Naive thymus-derived CD8-positive, alpha-beta T cell (primary cell): ENCODE measurements around the gene PFKFB2. TPM values are rescaled to one million over a fixed set of nuclear protein-coding genes. Genes with fewer than 3 reads are reported as not detected.

Experiments
- ATAC-seq, 2 donors: fragments of 150-1000 bp; cut with Tn5 transposase in 1 of 2; sonication (Bioruptor Pico), chemical (Tn5 transposase) in 1 of 2; 1 replicate in 1 of 2; 2 replicates in 1 of 2; pipeline ENCODE4 v1.10.0; 2021; ENCODE audit warnings: mild to moderate bottlenecking in 2 of 2, moderate library complexity in 2 of 2
- POLR2A ChIA-PET: fragments of 350-600 bp; sonication (Branson Sonifier 250); formaldehyde crosslinking; loops from one replicate; lab custom pipeline; 2021; ENCODE audit warnings: antibody characterized with exemption; lab: Charles Lee
- DNase-seq, 10 donors: peaks; one replicate each; pipeline versions ENCODE4 v3.0.0 to v3.0.0-alpha.2; 2020 to 2022
- H3K27ac Mint-ChIP-seq, 10 donors: one replicate each; pipeline ENCODE4 v1.8.0; 2020 to 2022; ENCODE audit warnings: mild to moderate bottlenecking in 10 of 10, mixed read lengths in 10 of 10, moderate library complexity in 4 of 10, inconsistent platforms in 1 of 10
- H3K27me3 Mint-ChIP-seq, 5 donors: one replicate each; pipeline ENCODE4 v1.8.0; 2021 to 2022; ENCODE audit warnings: mixed read lengths in 5 of 5
- H3K36me3 Mint-ChIP-seq, 3 donors: one replicate each; pipeline ENCODE4 v1.8.0; 2020 to 2022; ENCODE audit warnings: mixed read lengths in 3 of 3, mild to moderate bottlenecking in 2 of 3, inconsistent platforms in 1 of 3
- H3K4me1 Mint-ChIP-seq, 4 donors: one replicate each; pipeline ENCODE4 v1.8.0; 2021 to 2022; ENCODE audit warnings: mixed read lengths in 4 of 4
- H3K4me3 Mint-ChIP-seq, 10 donors: one replicate each; pipeline ENCODE4 v1.8.0; 2020 to 2022; ENCODE audit warnings: mild to moderate bottlenecking in 10 of 10, mixed read lengths in 10 of 10, moderate library complexity in 6 of 10, inconsistent platforms in 1 of 10
- H3K9me3 Mint-ChIP-seq, 9 donors: one replicate each; pipeline ENCODE4 v1.8.0; 2020 to 2022; ENCODE audit warnings: mixed read lengths in 9 of 9, mild to moderate bottlenecking in 3 of 9, inconsistent platforms in 1 of 9, moderate library complexity in 1 of 9
- polyA plus RNA-seq, 3 donors: library from polyadenylated mRNA; unstranded; fragments of 300-500 nt; fragmentation: Illumina TruSeq; gene quantifications; one replicate each; pipeline ENCODE4 v1.2.3, GENCODE V29; 2021
- total RNA-seq, 8 experiments: library from RNA in 2 of 8; stranded (reverse) in 2 of 8; gene quantifications; one replicate each; pipeline ENCODE4 v1.2.3 and lab custom pipeline; 2021 to 2026

Gene PFKFB2
- total and polyA plus RNA-seq, 5 experiments from 2014 or later, result 1.0 to 6.5 (median 1.3) TPM

GRCh38 chr1:207077470-207078377, 24.6 kb downstream of the PFKFB2 start:
- ATAC-seq (peak; percentile 93 to 97), DNase-seq (peak; percentile 26 to 84 (median 71))
- Mint-ChIP-seq H3K9me3 (no peaks in the 10 kb centered on the region), H3K4me3 (no peak overlapping the region), H3K27ac (peak overlapping the region in 2 of 10 donors; percentile 17 to 49), H3K4me1 (peaks cover 2 to 6% (median 4%) of the 10 kb centered on the region in 4 donors), H3K27me3 (no peaks in the 10 kb centered on the region), H3K36me3 (no peaks in the 10 kb centered on the region)
- POLR2A ChIA-PET, result no interaction called here

GRCh38 chr1:207078578-207079132, 25.6 kb downstream of the PFKFB2 start:
- peaks cover 0 to 8% (median 3%) of the 10 kb centered on the region in 5 donors for H3K27me3 Mint-ChIP-seq
- no peaks in the 10 kb centered on the region for H3K9me3 Mint-ChIP-seq
- H3K36me3 Mint-ChIP-seq, result no peaks in the 10 kb centered on the region
- no peak for DNase-seq
- POLR2A ChIA-PET, result no interaction called here
- H3K4me1 Mint-ChIP-seq, result peaks cover 0 to 3% (median under 1%) of the 10 kb centered on the region in 4 donors
- no peak overlapping the region for H3K4me3 Mint-ChIP-seq
- H3K27ac Mint-ChIP-seq, result no peak overlapping the region
- no peak for ATAC-seq

GRCh38 chr1:207079706-207080241, 26.7 kb downstream of the PFKFB2 start:
- Mint-ChIP-seq H3K36me3 (no peaks in the 10 kb centered on the region), H3K27me3 (peaks cover 0 to 10% (median 4%) of the 10 kb centered on the region in 5 donors), H3K4me1 (peaks cover under 1 to 6% (median 5%) of the 10 kb centered on the region in 4 donors), H3K4me3 (no peak overlapping the region), H3K27ac (no peak overlapping the region), H3K9me3 (no peaks in the 10 kb centered on the region)
- POLR2A ChIA-PET, result no interaction called here
- no peak for ATAC-seq
- DNase-seq, result no peak

GRCh38 chr1:207081088-207081487, 28.0 kb downstream of the PFKFB2 start:
- peaks cover 0 to 10% (median 5%) of the 10 kb centered on the region in 5 donors for H3K27me3 Mint-ChIP-seq
- no peak overlapping the region for H3K4me3 Mint-ChIP-seq
- H3K4me1 Mint-ChIP-seq, result peaks cover 6 to 15% (median 12%) of the 10 kb centered on the region in 4 donors
- H3K9me3 Mint-ChIP-seq, result no peaks in the 10 kb centered on the region
- POLR2A ChIA-PET, result no interaction called here
- H3K27ac Mint-ChIP-seq, result no peak overlapping the region
- H3K36me3 Mint-ChIP-seq, result no peaks in the 10 kb centered on the region
- no peak for ATAC-seq
- DNase-seq, result no peak

- DNase-seq (no peak), ATAC-seq (no peak)
- Mint-ChIP-seq H3K4me1 (peaks cover 6 to 19% (median 12%) of the 10 kb centered on the region in 4 donors), H3K27ac (no peak overlapping the region), H3K27me3 (peaks cover 0 to 10% (median 5%) of the 10 kb centered on the region in 5 donors), H3K36me3 (no peaks in the 10 kb centered on the region), H3K4me3 (no peak overlapping the region), H3K9me3 (no peaks in the 10 kb centered on the region)
- POLR2A ChIA-PET, result no interaction called here
Measured at GRCh38 chr1:207081806-207082205, 28.7 kb downstream of the PFKFB2 start.

GRCh38 chr1:207084232-207084631, 31.2 kb downstream of the PFKFB2 start:
- DNase-seq (no peak), ATAC-seq (no peak)
- Mint-ChIP-seq H3K27me3 (peaks cover 0 to 10% (median 5%) of the 10 kb centered on the region in 5 donors), H3K4me3 (no peak overlapping the region), H3K4me1 (peaks cover 10 to 29% (median 20%) of the 10 kb centered on the region in 4 donors), H3K9me3 (no peaks in the 10 kb centered on the region), H3K27ac (no peak overlapping the region), H3K36me3 (no peaks in the 10 kb centered on the region)
- POLR2A ChIA-PET, result interaction anchor here (1.3 kb wide), 1 partner anchor 321 kb away, joined by 7 read pairs; no protein-coding TSS in a partner anchor

- ATAC-seq, result peak; percentile 53 to 83
Measured at GRCh38 chr1:207084701-207085180, 31.7 kb downstream of the PFKFB2 start.

GRCh38 chr1:207085887-207086286, 32.8 kb downstream of the PFKFB2 start:
- Mint-ChIP-seq H3K9me3 (no peaks in the 10 kb centered on the region), H3K4me3 (no peak overlapping the region), H3K27ac (peak overlapping the region in 1 of 10 donors; percentile 22)

More at GRCh38 chr1:207084701-207085180, 31.7 kb downstream of the PFKFB2 start:
- POLR2A ChIA-PET, result interaction anchor here (1.3 kb wide), 1 partner anchor 320 kb away, joined by 7 read pairs; no protein-coding TSS in a partner anchor
- DNase-seq, result peak; percentile 18 to 76 (median 58)
- Mint-ChIP-seq H3K36me3 (no peaks in the 10 kb centered on the region), H3K27ac (peak overlapping the region in 5 of 10 donors; percentile 14 to 75 (median 52)), H3K4me3 (no peak overlapping the region), H3K4me1 (peaks cover 11 to 34% (median 25%) of the 10 kb centered on the region in 4 donors), H3K27me3 (peaks cover 0 to 10% (median 5%) of the 10 kb centered on the region in 5 donors), H3K9me3 (no peaks in the 10 kb centered on the region)

GRCh38 chr1:207088161-207088560, 35.1 kb downstream of the PFKFB2 start:
- Mint-ChIP-seq H3K27ac (peak overlapping the region in 5 of 10 donors; percentile 13 to 90 (median 82)), H3K36me3 (no peaks in the 10 kb centered on the region), H3K4me3 (peak overlapping the region in 2 of 10 donors; percentile 6 to 81), H3K9me3 (no peaks in the 10 kb centered on the region), H3K27me3 (peaks cover 0 to 8% (median 5%) of the 10 kb centered on the region in 5 donors), H3K4me1 (peaks cover 11 to 35% (median 25%) of the 10 kb centered on the region in 4 donors)
- no peak for ATAC-seq
- POLR2A ChIA-PET, result interaction anchor here (3.2 kb wide), 1 partner anchor 234 kb away, joined by 10 read pairs; the partner anchor contains the start of gene CD55
- DNase-seq, result no peak

More at GRCh38 chr1:207085887-207086286, 32.8 kb downstream of the PFKFB2 start:
- ATAC-seq (no peak), DNase-seq (no peak)
- POLR2A ChIA-PET, result no interaction called here
- H3K4me1 Mint-ChIP-seq, result peaks cover 11 to 35% (median 25%) of the 10 kb centered on the region in 4 donors
- H3K36me3 Mint-ChIP-seq, result no peaks in the 10 kb centered on the region
- H3K27me3 Mint-ChIP-seq, result peaks cover 0 to 10% (median 5%) of the 10 kb centered on the region in 5 donors

GRCh38 chr1:207088701-207089626, 35.9 kb downstream of the PFKFB2 start, which contains the start of gene C4BPB:
Gene C4BPB (plus strand): TSS chr1:207088860. CDS start chr1:207089532, 672 bp downstream.
- Mint-ChIP-seq H3K36me3 (no peaks in the 10 kb centered on the region), H3K4me1 (peaks cover 11 to 35% (median 25%) of the 10 kb centered on the region in 4 donors)

More at GRCh38 chr1:207088701-207089626, 35.9 kb downstream of the PFKFB2 start, which contains the start of gene C4BPB:
- H3K27ac Mint-ChIP-seq, result peak within 1 kb of the TSS; percentile 20 to 93 (median 82)
- ATAC-seq, result peak; percentile 79 to 93
- H3K27me3 Mint-ChIP-seq, result peaks cover 0 to 4% (median 3%) of the 10 kb centered on the region in 5 donors
- H3K9me3 Mint-ChIP-seq, result no peaks in the 10 kb centered on the region
- POLR2A ChIA-PET, result interaction anchor here (1.0 to 3.2 kb wide), 2 partner anchors 12 to 233 kb away, joined by 3 to 10 read pairs; partner anchors contain the start of gene CD55
- H3K4me3 Mint-ChIP-seq, result peak within 1 kb of the TSS; percentile 62 to 88 (median 83)
- DNase-seq, result peak in 7 of 10 donors; percentile 22 to 66 (median 37)
